HG03469 (cell line): ENCODE results near the gene EVL.
"Not testable (repeated sequence)": the region's sequence is repeated elsewhere in the genome, so short reads cannot be mapped to it uniquely, and the experiment has no call there.

Experiments used
- ATAC-seq: cut with Tn5 transposase; IDR thresholded peaks from one replicate; pipeline ENCODE4 v1.9.1; 2021; ENCODE audit warnings: mild to moderate bottlenecking, moderate library complexity, moderate number of reproducible peaks; ENCODE audit not compliant: unreplicated experiment

Gene EVL

GRCh38 chr14:100064335-100065092, 708 bp upstream of the EVL start:
- not testable (repeated sequence) for ATAC-seq

- no peak for ATAC-seq
These were observed 836 bp downstream of the EVL start for GRCh38 chr14:100065942-100066574.

GRCh38 chr14:100066962-100067361, 1.7 kb downstream of the EVL start:
- no peak for ATAC-seq

DNA sequence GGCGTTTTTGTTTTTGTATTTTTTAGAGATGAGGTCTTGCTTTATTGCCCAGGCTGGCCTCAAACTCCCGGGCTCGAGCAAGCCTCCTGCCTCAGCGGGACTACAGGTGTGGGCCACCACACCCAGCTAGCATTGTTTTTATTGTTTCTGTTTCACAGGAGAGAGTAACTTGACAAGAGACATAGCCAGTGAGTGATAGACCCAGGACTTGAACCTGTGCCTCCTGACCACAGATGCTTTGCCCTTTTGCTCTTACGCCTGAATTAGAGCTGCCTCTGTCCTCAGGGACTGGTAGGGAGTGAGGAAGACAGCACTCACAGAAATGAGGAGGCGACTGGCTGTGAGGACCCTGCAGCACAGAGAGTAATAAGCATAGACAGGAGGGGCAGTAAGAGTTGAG, 2.3 kb downstream of the EVL start:
- ATAC-seq: no peak

- peak; percentile 22 for ATAC-seq
These were observed 3.0 kb downstream of the EVL start for GRCh38 chr14:100067971-100068959.

- ATAC-seq: no peak
These were observed 4.1 kb downstream of the EVL start for GRCh38 chr14:100069161-100069800.

GRCh38 chr14:100070310-100070709, 5.1 kb downstream of the EVL start:
- ATAC-seq: no peak

DNA sequence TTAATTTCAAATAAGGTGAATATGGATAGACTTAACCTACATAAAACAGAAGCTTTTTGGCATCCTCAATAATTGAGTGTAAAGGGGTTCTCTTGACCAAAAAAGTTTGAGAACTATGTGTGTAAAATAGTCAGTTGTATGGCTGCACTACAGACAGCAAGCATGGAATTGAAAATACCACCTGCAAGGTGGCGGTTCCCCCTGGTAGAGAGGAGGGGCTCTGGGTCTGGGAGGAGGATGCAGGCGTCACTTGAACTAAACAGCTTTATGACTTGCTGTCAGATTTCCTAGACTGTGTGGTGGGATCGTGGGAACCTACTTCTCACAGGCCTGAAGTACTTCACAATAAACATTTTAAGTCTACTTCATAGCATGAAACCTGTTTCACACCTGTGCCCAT, 6.3 kb downstream of the EVL start:
- no peak for ATAC-seq

DNA sequence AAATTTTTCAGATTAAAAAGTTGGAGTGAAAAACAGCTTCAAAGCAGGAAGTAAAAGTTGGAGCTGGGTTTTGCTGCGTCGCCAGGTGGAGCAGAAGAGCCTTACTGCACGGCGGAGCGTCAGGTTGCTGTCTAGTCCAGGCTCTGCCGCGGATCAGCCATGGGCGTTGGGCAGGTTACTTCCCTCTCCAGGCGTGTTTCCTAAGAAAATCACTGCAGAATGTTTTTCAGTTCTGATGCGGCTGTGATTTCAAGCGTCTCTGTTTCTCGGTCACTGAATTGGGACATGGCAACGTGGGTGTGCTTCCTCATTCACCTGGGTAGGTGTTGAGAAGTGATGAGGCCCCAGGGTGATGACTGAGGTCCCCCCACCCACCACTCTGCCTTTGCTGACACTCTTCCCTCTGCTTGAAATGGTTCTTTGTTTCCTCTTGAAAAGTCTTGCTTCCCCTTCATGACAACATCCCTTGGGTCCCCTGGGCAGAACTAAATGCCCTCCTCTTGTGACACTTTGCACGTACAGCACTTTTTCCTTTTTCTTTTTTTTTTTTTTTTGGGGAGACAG, 7.6 kb downstream of the EVL start:
- no peak for ATAC-seq

GRCh38 chr14:100073576-100074430, 8.6 kb downstream of the EVL start:
- ATAC-seq: no peak

DNA sequence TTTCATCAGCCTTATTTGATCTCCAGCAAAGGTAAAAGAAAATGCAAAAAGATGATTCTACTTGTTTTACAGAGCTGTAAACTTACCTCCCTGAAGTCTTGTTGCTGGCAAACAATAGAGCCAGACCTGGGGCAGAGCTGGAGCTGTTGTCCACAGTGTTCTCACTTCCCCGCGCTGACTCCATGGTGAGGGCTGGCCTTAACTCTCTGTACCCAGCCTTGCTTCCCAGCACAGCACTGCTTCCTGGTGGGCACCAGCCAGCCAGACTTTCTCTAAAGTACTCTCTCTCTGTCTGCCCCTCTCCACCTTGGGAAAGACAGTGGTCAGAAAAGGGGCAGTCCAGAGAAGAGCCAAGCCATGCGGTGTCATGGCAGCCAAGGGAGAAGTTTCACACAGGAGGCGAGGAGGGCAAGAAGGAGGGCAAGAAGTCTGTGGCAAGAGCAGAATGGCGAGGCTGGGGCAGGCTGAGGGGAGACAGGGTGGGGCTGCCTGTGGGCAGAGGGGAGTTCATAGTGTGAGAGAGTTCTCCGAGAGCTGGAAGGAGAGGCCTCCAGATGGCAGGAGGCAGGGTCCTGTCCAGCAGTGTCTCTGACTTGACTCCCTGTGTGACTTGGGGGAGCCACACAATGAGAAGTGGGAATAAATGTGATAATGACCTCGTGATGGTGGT, 9.3 kb downstream of the EVL start:
- no peak for ATAC-seq

DNA sequence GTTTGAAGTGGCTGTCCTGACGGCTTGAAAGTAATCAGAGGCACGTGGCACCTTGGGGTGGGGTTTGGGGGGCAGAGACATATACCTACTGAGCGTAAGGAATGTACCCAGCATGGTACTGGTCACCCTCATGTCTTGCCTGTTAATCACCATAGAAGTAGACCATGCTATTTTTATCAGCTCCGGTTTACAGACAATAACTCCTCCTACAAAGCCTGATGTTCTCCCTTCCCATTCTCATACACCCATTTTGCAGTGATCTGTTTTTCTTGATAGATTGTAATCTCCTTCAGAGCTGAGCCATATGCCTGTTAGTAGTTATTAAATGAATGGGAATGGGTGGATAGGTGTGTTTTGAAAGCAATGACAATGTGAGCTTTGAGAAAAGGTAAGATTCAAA, 10.5 kb downstream of the EVL start:
- no peak for ATAC-seq

DNA sequence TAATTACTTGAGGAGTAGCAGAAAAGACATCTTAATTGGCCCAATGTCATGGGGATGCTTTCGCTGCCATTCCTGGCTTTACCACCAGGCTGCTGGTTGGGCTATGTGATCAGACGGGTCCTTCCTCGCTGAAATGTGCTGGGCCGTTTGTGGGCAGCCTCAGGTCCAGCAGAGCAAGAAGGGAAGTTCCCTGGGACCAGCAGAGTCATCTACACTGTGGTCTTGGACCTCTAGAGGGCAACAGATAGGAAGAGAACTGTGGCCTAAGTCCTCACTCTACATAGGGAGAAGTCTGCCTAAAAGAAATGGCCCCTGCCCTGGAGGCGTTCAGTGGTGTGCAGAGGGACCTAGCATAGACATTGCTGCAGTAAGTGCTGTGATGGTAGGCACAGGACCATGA, 10.9 kb downstream of the EVL start:
- ATAC-seq: peak; percentile 32

DNA sequence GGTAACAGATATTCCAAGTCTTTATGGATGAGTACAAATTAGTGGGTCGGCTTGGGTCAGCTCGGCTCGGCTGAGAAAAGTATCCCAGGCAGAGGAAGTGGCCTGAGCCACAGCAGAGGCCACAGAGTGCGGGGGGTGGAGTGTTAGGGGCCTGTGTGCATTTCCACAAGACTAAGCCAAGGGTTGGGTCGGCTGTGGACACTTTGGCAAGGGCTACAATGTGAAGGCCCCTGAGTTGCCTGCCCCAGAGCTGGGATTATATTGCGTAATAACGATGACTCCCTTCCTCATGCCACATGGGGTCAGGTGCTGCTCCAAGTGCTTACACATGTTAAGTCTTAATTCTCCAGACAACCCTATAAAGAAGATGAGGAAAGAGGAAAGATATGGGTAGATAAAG, 11.4 kb downstream of the EVL start:
- ATAC-seq: no peak

GRCh38 chr14:100077441-100077840, 12.2 kb downstream of the EVL start:
- no peak for ATAC-seq

DNA sequence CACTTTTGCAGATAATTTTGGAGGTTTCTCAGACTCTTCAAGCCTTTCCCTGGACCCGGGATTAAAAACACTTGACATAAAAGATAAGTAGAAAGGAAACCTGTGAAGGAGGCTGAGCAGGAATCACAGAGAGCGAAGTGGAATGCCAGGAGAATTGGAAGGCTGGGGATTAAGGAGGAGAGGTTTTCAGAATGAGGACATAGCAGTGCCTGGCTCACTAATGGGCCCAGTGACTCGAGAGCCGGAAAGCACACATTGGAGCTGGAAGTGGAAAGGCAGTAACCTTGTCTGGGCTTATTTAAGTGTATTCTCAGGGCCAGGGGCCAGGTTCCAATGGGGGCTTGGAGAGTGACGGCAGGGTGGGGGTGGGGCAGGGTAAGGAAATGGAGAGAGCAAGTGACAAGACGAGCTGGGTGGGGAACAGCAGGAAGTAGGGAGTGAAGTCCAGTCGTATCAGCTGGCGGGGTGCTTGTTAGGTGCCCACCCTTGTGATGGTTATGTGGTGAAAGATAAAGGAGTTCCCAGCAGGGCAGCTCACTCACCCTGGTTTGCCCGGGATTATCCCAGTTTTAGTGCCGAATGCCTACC, 13.1 kb downstream of the EVL start:
- no peak for ATAC-seq

- peak; percentile 54 for ATAC-seq
These were observed 13.9 kb downstream of the EVL start for GRCh38 chr14:100078997-100079725.

GRCh38 chr14:100079726-100080005, 14.4 kb downstream of the EVL start:
- ATAC-seq: no peak
